Psoas muscle (tissue), 8 donors: ENCODE results near the gene DCHS2. TPM values are rescaled to one million over a fixed set of nuclear protein-coding genes. Genes with fewer than 3 reads are reported as not detected.

ENCODE experiments used
- ATAC-seq, 4 donors: fragments of 200-7000 bp; cut with Tn5 transposase; one replicate each; pipeline ENCODE4 v1.9.1; 2020; ENCODE audit warnings: moderate library complexity in 3 of 4, mild to moderate bottlenecking in 2 of 4
- DNase-seq, 2 donors: peaks; one replicate each; pipeline ENCODE4 v3.0.0-alpha.2; 2020
- H3K27ac ChIP-seq: fragments of 200-600 bp; one replicate; pipeline ENCODE4 v1.8.0; 2022
- H3K27me3 ChIP-seq, 3 donors: fragments of 200-600 bp in 1 of 3; one replicate each; pipeline versions ENCODE4 v1.6.1 to v1.8.0; 2013 to 2022; ENCODE audit warnings: low read length in 2 of 3, mild to moderate bottlenecking in 2 of 3, moderate library complexity in 1 of 3; ENCODE audit not compliant: insufficient read depth in 3 of 3
- H3K36me3 ChIP-seq, 2 donors: fragments of 200-600 bp in 1 of 2; one replicate each; pipeline versions ENCODE4 v1.6.1 to v1.8.0; 2013 to 2022; ENCODE audit warnings: low read depth in 1 of 2, mild to moderate bottlenecking in 1 of 2, moderate library complexity in 1 of 2; ENCODE audit not compliant: insufficient read depth in 1 of 2
- H3K4me1 ChIP-seq: fragments of 200-600 bp; one replicate; pipeline ENCODE4 v1.8.0; 2022
- H3K4me3 ChIP-seq: fragments of 200-600 bp; one replicate; pipeline ENCODE4 v1.8.0; 2022; ENCODE audit warnings: mild to moderate bottlenecking
- H3K9me3 ChIP-seq: fragments of 200-600 bp; one replicate; pipeline ENCODE4 v1.8.0; 2022
- WGBS, 3 donors: extraction: QIAGEN DNeasy Blood & Tissue Kit; methylation state at CpG; one replicate each; pipeline versions ENCODE4 v1.1.6 to v1.1.7; 2013; 5-methylcytosine and 5-hydroxymethylcytosine counted together
- intact Hi-C, 2 donors: fragments of 100-400 bp; cut with DNase I; formaldehyde crosslinking; loops; one replicate each; pipeline versions ENCODE4 v1.11.0 to v1.14.2; 2022
- polyA plus RNA-seq, 3 donors: library from polyadenylated mRNA; stranded (reverse); fragments of 200-250 nt; gene quantifications; one replicate each; pipeline ENCODE4 v1.2.3, GENCODE V29; 2013
- total RNA-seq, 4 donors: library from RNA; stranded (reverse); fragmentation: NEBNext Ultra II Directional in 2 of 4; extraction: Animal tissue kit (Norgen Biotek cat#: 25700) in 2 of 4; gene quantifications; one replicate each; pipeline versions ENCODE4 v1.2.1 to v1.2.4, GENCODE V29; 2021 to 2023
- TF ChIP-seq, protein P1 (sequence below): fragments of 200-600 bp; IDR thresholded peaks from one replicate; pipeline ENCODE4 v1.8.0; 2022; ENCODE audit warnings: antibody characterized with exemption
- donor health status: healthy with polysubstance abuse.
- donor health status: DM: no; HTN: no; CAD: no; lungs with moderate emphysema.
- donor health status: Bipolar disorder and iron deficiency.
- donor health status: healthy.
- donor health status: DM: yes; HTN: yes; CAD: no.
- donor health status: DM: no; HTN: no; CAD: no.
- donor health status: DM: no; HTN: no; CAD: no.
- donor health status: DM: yes; HTN: yes; CAD: no.

Gene DCHS2
- total and polyA plus RNA-seq, 7 donors, result 0.01 to 0.84 (median 0.16) TPM; not detected in 1

DNA sequence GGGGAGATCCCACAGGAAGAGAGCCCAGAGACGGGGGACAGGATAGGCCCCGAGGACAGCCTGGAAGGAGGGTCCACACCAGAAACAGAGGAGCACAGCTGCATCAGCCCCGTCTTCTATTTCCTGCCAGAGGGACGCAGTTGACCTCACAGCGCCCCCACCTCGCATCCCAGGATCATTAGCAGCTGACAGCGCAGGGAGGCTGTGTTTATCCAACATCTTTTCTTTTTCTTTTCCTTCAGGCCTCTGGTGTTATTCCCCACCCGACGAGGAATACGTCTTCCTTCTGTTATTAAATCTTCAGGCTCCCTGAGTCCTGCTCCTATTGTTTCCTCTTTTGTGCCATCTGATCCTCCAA is 75.4 kb downstream of the DCHS2 start:
- Histone ChIP-seq H3K4me1 (no peaks in the 10 kb centered on the region), H3K27me3 (peaks cover 0 to 2% (median 0%) of the 10 kb centered on the region in 3 donors), H3K27ac (peak overlapping the region; percentile 30), H3K4me3 (peak overlapping the region; percentile 67), H3K36me3 (no peaks in the 10 kb centered on the region), H3K9me3 (no peaks in the 10 kb centered on the region)
- ATAC-seq, result peak in 2 of 4 donors; percentile 51 to 63
- TF ChIP-seq, protein P1, sequence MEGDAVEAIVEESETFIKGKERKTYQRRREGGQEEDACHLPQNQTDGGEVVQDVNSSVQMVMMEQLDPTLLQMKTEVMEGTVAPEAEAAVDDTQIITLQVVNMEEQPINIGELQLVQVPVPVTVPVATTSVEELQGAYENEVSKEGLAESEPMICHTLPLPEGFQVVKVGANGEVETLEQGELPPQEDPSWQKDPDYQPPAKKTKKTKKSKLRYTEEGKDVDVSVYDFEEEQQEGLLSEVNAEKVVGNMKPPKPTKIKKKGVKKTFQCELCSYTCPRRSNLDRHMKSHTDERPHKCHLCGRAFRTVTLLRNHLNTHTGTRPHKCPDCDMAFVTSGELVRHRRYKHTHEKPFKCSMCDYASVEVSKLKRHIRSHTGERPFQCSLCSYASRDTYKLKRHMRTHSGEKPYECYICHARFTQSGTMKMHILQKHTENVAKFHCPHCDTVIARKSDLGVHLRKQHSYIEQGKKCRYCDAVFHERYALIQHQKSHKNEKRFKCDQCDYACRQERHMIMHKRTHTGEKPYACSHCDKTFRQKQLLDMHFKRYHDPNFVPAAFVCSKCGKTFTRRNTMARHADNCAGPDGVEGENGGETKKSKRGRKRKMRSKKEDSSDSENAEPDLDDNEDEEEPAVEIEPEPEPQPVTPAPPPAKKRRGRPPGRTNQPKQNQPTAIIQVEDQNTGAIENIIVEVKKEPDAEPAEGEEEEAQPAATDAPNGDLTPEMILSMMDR, result no peak
- intact Hi-C loops, result no loop called here
- DNase-seq, result peak; percentile 23 to 53
- WGBS, 3 donors, result 3 to 7% (median 5%) methylated on average over 10 of the region's 10 CpGs

DNA sequence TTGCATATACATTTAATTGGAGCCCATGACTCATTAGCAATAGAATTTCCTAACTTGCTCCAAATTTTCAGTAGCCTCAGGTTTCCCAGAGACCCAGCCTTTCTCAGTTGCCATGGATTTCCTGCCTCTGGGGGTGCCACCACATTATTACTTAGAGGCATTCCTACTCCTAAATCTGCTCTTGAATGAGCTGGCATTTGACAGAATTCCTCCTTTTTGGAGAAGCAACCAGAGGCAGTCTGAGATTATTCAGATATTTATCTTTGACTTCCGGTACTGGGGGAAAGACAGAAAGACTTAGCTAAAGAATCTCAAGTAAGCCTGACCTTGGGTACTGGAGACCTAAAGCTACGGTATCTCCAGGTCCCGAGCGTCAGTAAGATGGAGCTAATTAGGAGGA is 76.3 kb downstream of the DCHS2 start:
- Histone ChIP-seq H3K27me3 (peaks cover 0 to 2% (median 0%) of the 10 kb centered on the region in 3 donors), H3K27ac (no peak overlapping the region), H3K9me3 (no peaks in the 10 kb centered on the region), H3K4me1 (no peaks in the 10 kb centered on the region), H3K4me3 (no peak overlapping the region), H3K36me3 (no peaks in the 10 kb centered on the region)
- TF ChIP-seq, protein P1, result no peak
- intact Hi-C loops, result no loop called here
- 38 to 52% (median 43%) methylated on average over 4 of the region's 4 CpGs for WGBS, 3 donors
- DNase-seq, result no peak
- ATAC-seq, result no peak

DNA sequence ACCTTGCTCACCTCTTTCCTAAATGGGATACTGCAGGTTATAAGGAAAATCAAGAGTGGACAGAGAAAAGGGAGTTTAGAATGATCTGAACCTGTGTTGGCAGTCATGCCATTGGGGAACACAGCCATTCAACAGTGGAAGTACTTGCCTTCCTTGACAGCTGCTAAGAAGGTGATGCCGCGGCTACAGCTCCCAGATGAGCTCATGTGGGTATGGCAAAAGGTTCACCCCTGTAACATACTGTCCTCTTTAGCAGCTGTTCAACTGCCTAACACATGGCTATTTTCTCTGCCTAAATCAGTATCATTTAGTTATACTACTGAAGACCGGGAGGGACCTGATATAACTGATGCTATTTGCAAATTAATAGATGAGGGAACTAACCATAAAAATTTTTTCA is 76.8 kb downstream of the DCHS2 start:
- 26 to 38% (median 38%) methylated on average over 3 of the region's 3 CpGs for WGBS, 3 donors
- H3K4me3 ChIP-seq, result no peak overlapping the region
- no peaks in the 10 kb centered on the region for H3K36me3 ChIP-seq
- DNase-seq, result no peak
- H3K27me3 ChIP-seq, result peaks cover 0 to 2% (median 0%) of the 10 kb centered on the region in 3 donors
- intact Hi-C loops, result no loop called here
- no peak for ATAC-seq
- no peaks in the 10 kb centered on the region for H3K4me1 ChIP-seq
- TF ChIP-seq, protein P1, result no peak
- no peaks in the 10 kb centered on the region for H3K9me3 ChIP-seq
- no peak overlapping the region for H3K27ac ChIP-seq

DNA sequence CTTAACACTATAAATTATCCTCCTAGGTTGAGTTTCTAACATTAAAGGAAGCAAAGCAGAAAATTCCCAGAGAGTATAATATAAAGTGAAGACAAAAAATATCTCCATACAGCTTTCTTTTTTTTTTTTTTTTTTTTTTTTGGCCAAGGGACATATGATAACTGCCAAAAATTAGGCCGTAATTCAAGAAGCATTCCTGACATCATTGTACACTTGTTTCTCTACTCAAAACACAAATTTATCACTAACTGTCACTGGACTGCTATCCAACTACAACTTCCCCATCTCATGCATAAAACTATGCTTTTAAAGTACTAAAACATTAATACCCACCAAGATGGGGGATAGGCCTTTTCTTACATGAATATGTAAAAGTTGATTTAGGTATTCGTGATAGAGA is 77.2 kb downstream of the DCHS2 start:
- intact Hi-C loops, result no loop called here
- Histone ChIP-seq H3K27ac (no peak overlapping the region), H3K27me3 (peaks cover 0 to 4% (median 0%) of the 10 kb centered on the region in 3 donors), H3K4me1 (no peaks in the 10 kb centered on the region), H3K4me3 (no peak overlapping the region), H3K9me3 (no peaks in the 10 kb centered on the region), H3K36me3 (no peaks in the 10 kb centered on the region)
- 46% methylated on average over 2 of the region's 2 CpGs for WGBS, 3 donors
- TF ChIP-seq, protein P1, result no peak
- no peak for DNase-seq
- ATAC-seq, result no peak

DNA sequence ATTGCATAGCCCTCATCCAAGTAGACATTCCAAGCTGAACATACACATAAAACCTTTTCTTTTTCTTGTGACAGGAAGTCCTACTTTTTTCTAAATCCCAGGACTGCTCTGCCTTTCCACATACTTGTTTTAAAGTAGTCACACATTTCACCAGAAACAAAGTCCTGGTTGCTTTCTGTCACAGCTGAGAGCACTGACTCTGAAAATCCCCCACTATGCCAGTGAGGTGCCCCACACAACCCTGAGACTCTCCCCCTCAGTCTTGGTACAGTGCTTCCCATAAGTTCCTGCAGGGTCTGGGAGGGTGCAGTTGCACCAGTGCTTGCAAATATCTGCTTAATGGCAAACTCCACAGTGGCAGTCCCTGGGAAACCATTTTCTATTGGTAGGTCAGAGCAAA is 84.2 kb downstream of the DCHS2 start:
- TF ChIP-seq, protein P1, result no peak
- Histone ChIP-seq H3K4me1 (no peaks in the 10 kb centered on the region), H3K9me3 (no peaks in the 10 kb centered on the region), H3K27ac (no peak overlapping the region), H3K4me3 (no peak overlapping the region), H3K27me3 (peaks cover 0 to 2% (median 0%) of the 10 kb centered on the region in 3 donors), H3K36me3 (no peaks in the 10 kb centered on the region)
- DNase-seq (no peak), ATAC-seq (no peak)
- intact Hi-C loops, result no loop called here
